IMR-90 (cell line): ENCODE data around the gene THOC6. TPM values are rescaled to one million over a fixed set of nuclear protein-coding genes. Genes with fewer than 3 reads are reported as not detected.
"Not testable (repeated sequence)": the region's sequence is repeated elsewhere in the genome, so short reads cannot be mapped to it uniquely, and the experiment has no call there.

Experiments used
- ATAC-seq: fragments of 200-7000 bp; cut with Tn5 transposase; 2 replicates; pipeline ENCODE4 v1.9.1; 2020; ENCODE audit warnings: low read depth, mild to moderate bottlenecking, moderate library complexity
- BruUV-seq: library from RNA; stranded (reverse); fragments of 400-500 nt; replicated peaks from 2 replicates; lab custom pipeline; 2021; lab: Mats Ljungman, UMichigan
- CTCF ChIA-PET: fragments of 300-600 bp; formaldehyde crosslinking; extraction: SDS; loops from one replicate; lab custom pipeline; 2021; ENCODE audit warnings: antibody characterized with exemption; lab: Yijun Ruan, JAX
- POLR2A ChIA-PET: fragments of 300-600 bp; sonication (Branson Sonifier 250); formaldehyde crosslinking; loops from one replicate; lab custom pipeline; 2022; ENCODE audit warnings: antibody characterized with exemption; ENCODE audit not compliant: unreplicated experiment; lab: Charles Lee
- DNase-seq: peaks from one replicate; pipeline ENCODE4 v3.0.0; 2013
- H2AFZ ChIP-seq: replicated peaks from 2 replicates; pipeline ENCODE3; 2013; ENCODE audit warnings: low read length, mild to moderate bottlenecking; ENCODE audit not compliant: poor library complexity
- H2AK5ac ChIP-seq: 2 replicates; pipeline ENCODE4 v1.6.1; 2013; ENCODE audit warnings: low read depth, low read length, inconsistent platforms
- H2AK9ac ChIP-seq: replicated peaks from 2 replicates; pipeline ENCODE3; 2013; ENCODE audit warnings: mild to moderate bottlenecking, low read depth, low read length, moderate library complexity; ENCODE audit not compliant: poor library complexity
- H2BK120ac ChIP-seq: 2 replicates; pipeline ENCODE4 v1.6.1; 2013; ENCODE audit warnings: low read depth, low read length, inconsistent platforms
- H2BK15ac ChIP-seq: 3 replicates; pipeline ENCODE4 v1.6.1; 2013; ENCODE audit warnings: low read depth, low read length, inconsistent platforms
- H2BK20ac ChIP-seq: 2 replicates; pipeline ENCODE4 v1.6.1; 2013; ENCODE audit warnings: low read depth, mild to moderate bottlenecking, inconsistent platforms, low read length, moderate library complexity
- H2BK5ac ChIP-seq: 2 replicates; pipeline ENCODE4 v1.6.1; 2013; ENCODE audit warnings: mild to moderate bottlenecking, low read depth, low read length, inconsistent platforms; ENCODE audit not compliant: poor library complexity, severe bottlenecking
- H3K14ac ChIP-seq: replicated peaks from 2 replicates; pipeline ENCODE4 v1.6.1; 2013; ENCODE audit warnings: low read depth, low read length, inconsistent platforms
- H3K18ac ChIP-seq: 2 replicates; pipeline ENCODE4 v1.6.1; 2013; ENCODE audit warnings: low read depth, low read length, control low read depth
- H3K23ac ChIP-seq: 2 replicates; pipeline ENCODE4 v1.6.1; 2013; ENCODE audit warnings: low read depth, low read length, inconsistent platforms
- H3K27ac ChIP-seq: 2 replicates; pipeline ENCODE4 v1.5.1; 2013; ENCODE audit warnings: mild to moderate bottlenecking, control low read depth, low read length; ENCODE audit not compliant: insufficient read depth
- H3K27me3 ChIP-seq: 2 replicates; pipeline ENCODE4 v1.6.1; 2013; ENCODE audit warnings: low read length; ENCODE audit not compliant: control insufficient read depth, insufficient read depth
- H3K36me3 ChIP-seq: 2 replicates; pipeline ENCODE4 v1.6.1; 2013; ENCODE audit warnings: low read length, mixed read lengths; ENCODE audit not compliant: control insufficient read depth, insufficient read depth
- H3K4ac ChIP-seq: 2 replicates; pipeline ENCODE4 v1.6.1; 2013; ENCODE audit warnings: low read depth, low read length, inconsistent platforms
- H3K4me1 ChIP-seq: 2 replicates; pipeline ENCODE4 v1.6.1; 2013; ENCODE audit warnings: low read length, mixed read lengths; ENCODE audit not compliant: control insufficient read depth, insufficient read depth
- H3K4me2 ChIP-seq: 2 replicates; pipeline ENCODE4 v1.6.1; 2013; ENCODE audit warnings: low read depth, mild to moderate bottlenecking, control low read depth, low read length, moderate library complexity
- H3K4me3 ChIP-seq: 2 replicates; pipeline ENCODE4 v1.5.1; 2013; ENCODE audit warnings: low read depth, mild to moderate bottlenecking, control low read depth, low read length, moderate library complexity; ENCODE audit not compliant: insufficient read depth
- H3K56ac ChIP-seq: 2 replicates; pipeline ENCODE4 v1.6.1; 2013; ENCODE audit warnings: low read length, inconsistent platforms; ENCODE audit not compliant: insufficient read depth; ENCODE audit errors: extremely low read depth
- H3K79me1 ChIP-seq, 2 experiments: 2 replicates each; pipeline ENCODE4 v1.6.1; 2013; ENCODE audit warnings: low read length in 2 of 2, inconsistent platforms in 1 of 2, low read depth in 1 of 2
- H3K9ac ChIP-seq: 2 replicates; pipeline ENCODE4 v1.6.1; 2013; ENCODE audit warnings: low read depth, low read length, control low read depth
- H3K9me1 ChIP-seq: 2 replicates; pipeline ENCODE4 v1.6.1; 2013; ENCODE audit warnings: low read length, inconsistent platforms; ENCODE audit not compliant: insufficient read depth
- H3K9me3 ChIP-seq: 2 replicates; pipeline ENCODE4 v1.6.1; 2013; ENCODE audit warnings: low read length; ENCODE audit not compliant: control insufficient read depth, insufficient read depth
- H4K20me1 ChIP-seq: 2 replicates; pipeline ENCODE4 v1.6.1; 2013; ENCODE audit warnings: low read length, inconsistent platforms; ENCODE audit not compliant: insufficient read depth
- H4K5ac ChIP-seq: 2 replicates; pipeline ENCODE4 v1.6.1; 2013; ENCODE audit warnings: mild to moderate bottlenecking, low read depth, low read length, control low read depth
- H4K8ac ChIP-seq, 2 experiments: 2 replicates each; pipeline ENCODE4 v1.6.1; 2013; ENCODE audit warnings: low read depth in 2 of 2, low read length in 2 of 2, control low read depth in 1 of 2, inconsistent platforms in 1 of 2
- H4K91ac ChIP-seq: 2 replicates; pipeline ENCODE4 v1.6.1; 2013; ENCODE audit warnings: low read depth, low read length, inconsistent platforms; ENCODE audit not compliant: insufficient read depth
- WGBS, 2 experiments: methylation state at CpG; one replicate each; pipeline versions ENCODE4 v1.1.5 to v1.1.7; 2013; ENCODE audit warnings: missing lambda C conversion rate in 2 of 2; ENCODE audit not compliant: insufficient read length in 1 of 2; ENCODE audit errors: extremely low coverage in 2 of 2; 5-methylcytosine and 5-hydroxymethylcytosine counted together
- dilution Hi-C: fragments of 300-500 bp; cut with HindIII; formaldehyde crosslinking; loops from one replicate; pipeline ENCODE4 v1.14.3; 2018; ENCODE audit warnings: low sequenced_read_pairs; ENCODE audit not compliant: unreplicated experiment
- in situ Hi-C: fragments of 300-500 bp; cut with MboI; formaldehyde crosslinking; loops from 3 replicates; pipeline ENCODE4 v1.14.3; 2019; ENCODE audit warnings: low sequenced_read_pairs, inconsistent platforms, mixed read lengths
- intact Hi-C: fragments of 100-400 bp; cut with micrococcal nuclease; formaldehyde crosslinking; loops from 2 replicates; pipeline ENCODE4 v1.10.0; 2022
- polyA plus RNA-seq, 3 experiments: library from polyadenylated mRNA; depleted of rRNA; stranded (reverse); fragments of >200 nt; gene quantifications; 2 replicates each; pipeline ENCODE4 v1.2.3, GENCODE V29; 2012; ENCODE audit warnings: low replicate concordance in 1 of 3
- total RNA-seq: library from RNA; depleted of rRNA; stranded (reverse); fragments of >200 nt; gene quantifications from 2 replicates; pipeline ENCODE4 v1.2.3, GENCODE V29; 2012

THOC6 gene
- total and polyA plus RNA-seq, 2 of the 4 experiments (the other 2 are of a cell fraction) = 16.8 to 23.1 TPM

GRCh38 chr16:3069146-3069545, 45.3 kb downstream of the THOC6 start:
- H3K4ac ChIP-seq, H3K4me3 ChIP-seq, BruUV-seq, H2AK9ac ChIP-seq, H3K18ac ChIP-seq, H3K36me3 ChIP-seq, H4K8ac ChIP-seq, ATAC-seq, dilution Hi-C loops, H2BK120ac ChIP-seq, H4K91ac ChIP-seq, H4K5ac ChIP-seq, in situ Hi-C loops, CTCF ChIA-PET, H4K20me1 ChIP-seq, H2BK5ac ChIP-seq, intact Hi-C loops, H2BK15ac ChIP-seq, H3K14ac ChIP-seq, H3K23ac ChIP-seq, H3K4me2 ChIP-seq, H3K9me3 ChIP-seq, DNase-seq, H3K9ac ChIP-seq, H2BK20ac ChIP-seq, H3K56ac ChIP-seq, H3K27ac ChIP-seq, H2AFZ ChIP-seq, H2AK5ac ChIP-seq: not testable (repeated sequence)
- POLR2A ChIA-PET = interaction anchor here (0.5 kb wide), 1 partner anchor 88 kb away, joined by 5 read pairs; no protein-coding TSS in a partner anchor
- Histone ChIP-seq H3K9me1 (peaks cover 24% of the 10 kb centered on the region), H3K79me1 (peaks cover 6 to 19% of the 10 kb centered on the region in 2 experiments; a peak in 2 of 4 replicates), H3K4me1 (peaks cover 12% of the 10 kb centered on the region), H3K27me3 (peaks cover 16% of the 10 kb centered on the region)
- WGBS, 2 experiments = 94% methylated on average over 7 of the region's 11 CpGs; no CpG with 5 or more reads in 1 of the 2 experiments
